ENCODE measurements around the gene CFAP61. TPM values are rescaled to one million over a fixed set of nuclear protein-coding genes. Genes with fewer than 3 reads are reported as not detected.

The CFAP61 gene
- total RNA-seq, 6 experiments from 2014 or later = 0.26 TPM; not detected in 5

- H3K4me1 Mint-ChIP-seq (ENCODE audit: low read depth) = no peaks in the 10 kb centered on the region
- H3K36me3 Mint-ChIP-seq (ENCODE audit: low read depth) = no peaks in the 10 kb centered on the region
- no peak for DNase-seq
- H3K9me3 Mint-ChIP-seq = peaks cover 7% of the 10 kb centered on the region; the same call in 1 of the 2 replicates
- H3K27ac Mint-ChIP-seq = no peak overlapping the region
- no peak overlapping the region for H3K4me3 Mint-ChIP-seq
- no peaks in the 10 kb centered on the region; the same call in none of the 2 replicates for H3K27me3 Mint-ChIP-seq (ENCODE audit: insufficient read depth)
- no peak for TF ChIP-seq CTCF (IDR thresholded peaks at IDR 0.05)
Observed at GRCh38 chr20:20253039-20253743, 200.9 kb downstream of the CFAP61 start.

GRCh38 chr20:20253744-20254330 is 201.5 kb downstream of the CFAP61 start:
- Mint-ChIP-seq H3K36me3 (ENCODE audit: low read depth) (no peaks in the 10 kb centered on the region), H3K9me3 (peaks cover 7% of the 10 kb centered on the region; the same call in 1 of the 2 replicates), H3K27ac (no peak overlapping the region), H3K4me3 (no peak overlapping the region), H3K4me1 (ENCODE audit: low read depth) (no peaks in the 10 kb centered on the region), H3K27me3 (ENCODE audit: insufficient read depth) (no peaks in the 10 kb centered on the region; the same call in none of the 2 replicates)
- TF ChIP-seq CTCF (IDR thresholded peaks at IDR 0.05) = no peak
- DNase-seq = no peak

- H3K9me3 Mint-ChIP-seq = peaks cover 7% of the 10 kb centered on the region; the same call in 1 of the 2 replicates
- H3K27me3 Mint-ChIP-seq (ENCODE audit: insufficient read depth) = no peaks in the 10 kb centered on the region; the same call in none of the 2 replicates
- no peaks in the 10 kb centered on the region for H3K4me1 Mint-ChIP-seq (ENCODE audit: low read depth)
- H3K27ac Mint-ChIP-seq = no peak overlapping the region
- DNase-seq = no peak
- H3K4me3 Mint-ChIP-seq = no peak overlapping the region
- TF ChIP-seq CTCF (IDR thresholded peaks at IDR 0.05) = no peak
- no peaks in the 10 kb centered on the region for H3K36me3 Mint-ChIP-seq (ENCODE audit: low read depth)
Observed at GRCh38 chr20:20255099-20255498, 202.8 kb downstream of the CFAP61 start.

GRCh38 chr20:20259533-20259932 is 207.2 kb downstream of the CFAP61 start:
- H3K27ac Mint-ChIP-seq = no peak overlapping the region
- peaks cover 7% of the 10 kb centered on the region; the same call in 1 of the 2 replicates for H3K9me3 Mint-ChIP-seq
- no peak overlapping the region for H3K4me3 Mint-ChIP-seq
- H3K27me3 Mint-ChIP-seq (ENCODE audit: insufficient read depth) = no peaks in the 10 kb centered on the region; the same call in 1 of the 2 replicates
- no peak for DNase-seq
- H3K4me1 Mint-ChIP-seq (ENCODE audit: low read depth) = no peaks in the 10 kb centered on the region
- no peak for TF ChIP-seq CTCF (IDR thresholded peaks at IDR 0.05)
- H3K36me3 Mint-ChIP-seq (ENCODE audit: low read depth) = no peaks in the 10 kb centered on the region

GRCh38 chr20:20261159-20261558 is 208.8 kb downstream of the CFAP61 start:
- H3K4me1 Mint-ChIP-seq (ENCODE audit: low read depth) = no peaks in the 10 kb centered on the region
- H3K36me3 Mint-ChIP-seq (ENCODE audit: low read depth) = no peaks in the 10 kb centered on the region
- DNase-seq = no peak
- no peak for TF ChIP-seq CTCF (IDR thresholded peaks at IDR 0.05)
- no peak overlapping the region for H3K27ac Mint-ChIP-seq
- peaks cover 3% of the 10 kb centered on the region; the same call in 1 of the 2 replicates for H3K9me3 Mint-ChIP-seq
- H3K27me3 Mint-ChIP-seq (ENCODE audit: insufficient read depth) = no peaks in the 10 kb centered on the region; the same call in 1 of the 2 replicates
- no peak overlapping the region for H3K4me3 Mint-ChIP-seq

All from HFFc6 (cell line).